PC-3 (cell line): ENCODE measurements around the gene TAF4.

ENCODE experiments used
- CTCF ChIP-seq: fragments of 300-600 bp; sonication (generic); conservative IDR thresholded peaks from 2 replicates; pipeline ENCODE4 v1.5.1; 2017; ENCODE audit warnings: antibody characterized with exemption, low read depth, mild to moderate bottlenecking, low read length
- EZH2 ChIP-seq: fragments of 300-600 bp; sonication (generic); IDR thresholded peaks from one replicate; pipeline ENCODE4 v1.6.1; 2017; ENCODE audit warnings: antibody characterized with exemption, mild to moderate bottlenecking, low read length; ENCODE audit not compliant: unreplicated experiment

- no peak for TF ChIP-seq CTCF
- no peak for TF ChIP-seq EZH2
Measured at GRCh38 chr20:61990484-61990883, 75.2 kb downstream of the TAF4 start.
